ENCODE results near the gene DEK.

DNA sequence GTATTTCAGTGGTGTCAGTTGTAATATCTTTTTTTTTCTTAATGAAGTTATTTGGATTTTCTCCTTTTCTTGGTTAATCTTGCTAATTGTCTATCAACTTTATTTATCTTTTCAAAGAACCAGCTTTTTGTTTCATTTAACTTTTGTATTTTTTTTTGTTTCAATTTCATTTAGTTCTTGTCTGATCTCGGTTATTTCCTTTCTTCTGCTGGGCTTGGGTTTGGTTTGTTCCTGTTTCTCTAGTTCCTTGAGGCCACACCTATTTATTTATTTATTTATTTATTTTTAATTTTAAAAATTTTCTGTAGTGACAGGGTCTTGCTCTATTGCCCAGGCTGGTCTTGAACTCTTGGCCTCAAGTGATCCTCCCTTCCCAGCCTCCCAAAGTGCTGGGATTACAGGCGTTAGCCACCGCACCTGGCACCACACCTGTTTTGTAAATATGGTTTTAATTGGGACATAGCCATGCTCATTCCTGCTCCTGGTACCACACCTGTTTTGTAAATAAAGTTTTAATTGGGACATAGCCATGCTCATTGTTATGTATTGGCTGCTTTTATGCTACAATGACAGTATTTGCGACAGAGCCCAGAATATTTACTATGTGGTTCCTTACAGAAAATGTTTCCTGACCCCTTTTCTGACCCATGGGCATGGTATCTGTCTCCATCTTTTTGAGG is 86.9 kb downstream of the DEK start:
- TF ChIP-seq POU2F2 (IDR thresholded peaks at IDR 0.05; ENCODE audit: low read depth, low read length) = no peak
- no peak for TF ChIP-seq TAF1 (IDR thresholded peaks at IDR 0.05; ENCODE audit: low read depth, low read length)
- TF ChIP-seq POLR2A (IDR thresholded peaks at IDR 0.05; ENCODE audit: low read depth, low read length) = no peak

Data from GM12891 (cell line).